Kidney epithelial cell (primary cell): ENCODE results near the gene PACSIN2. TPM values are rescaled to one million over a fixed set of nuclear protein-coding genes. Genes with fewer than 3 reads are reported as not detected.

Source experiments
- DNase-seq: peaks from one replicate; pipeline ENCODE4 v3.0.0-alpha.2; 2010; ENCODE audit warnings: low read depth
- H3K27me3 ChIP-seq: 2 replicates; pipeline ENCODE4 v1.6.0; 2011; ENCODE audit warnings: low read length; ENCODE audit not compliant: control insufficient read depth, insufficient read depth
- H3K36me3 ChIP-seq: 2 replicates; pipeline ENCODE4 v1.5.1; 2011; ENCODE audit warnings: low read length; ENCODE audit not compliant: control insufficient read depth, insufficient read depth
- H3K4me3 ChIP-seq: 2 replicates; pipeline ENCODE4 v1.5.1; 2011; ENCODE audit warnings: low read depth, mild to moderate bottlenecking, control low read depth, low read length
- CTCF ChIP-seq: IDR thresholded peaks from 2 replicates; pipeline ENCODE4 v1.5.1; 2011; ENCODE audit warnings: mild to moderate bottlenecking, moderate library complexity, low read length, control low read depth, inconsistent platforms; ENCODE audit not compliant: insufficient read depth, poor library complexity, severe bottlenecking
- total RNA-seq: library from RNA; depleted of rRNA; stranded (reverse); fragments of >200 nt; gene quantifications from 2 replicates; pipeline ENCODE4 v1.2.3, GENCODE V29; 2015

PACSIN2 gene
- total RNA-seq, 1 donor from 2014 or later = 62.9 TPM

GRCh38 chr22:43013355-43014315 lies 1.3 kb downstream of the PACSIN2 start:
- Histone ChIP-seq H3K4me3 (peak overlapping the region; percentile 74), H3K27me3 (no peaks in the 10 kb centered on the region), H3K36me3 (no peaks in the 10 kb centered on the region)
- DNase-seq = no peak
- no peak for TF ChIP-seq CTCF

GRCh38 chr22:43012390-43012789 lies 2.6 kb downstream of the PACSIN2 start:
- TF ChIP-seq CTCF = no peak
- DNase-seq = no peak
- H3K27me3 ChIP-seq = no peaks in the 10 kb centered on the region
- no peaks in the 10 kb centered on the region for H3K36me3 ChIP-seq
- H3K4me3 ChIP-seq = no peak overlapping the region

- peak; percentile 11 for TF ChIP-seq CTCF
- DNase-seq = no peak
- H3K27me3 ChIP-seq = no peaks in the 10 kb centered on the region
- H3K4me3 ChIP-seq = no peak overlapping the region
- no peaks in the 10 kb centered on the region for H3K36me3 ChIP-seq
Observed at GRCh38 chr22:43011079-43011478, 3.9 kb downstream of the PACSIN2 start.

GRCh38 chr22:43009444-43009843 lies 5.5 kb downstream of the PACSIN2 start:
- no peaks in the 10 kb centered on the region for H3K36me3 ChIP-seq
- TF ChIP-seq CTCF = no peak
- no peak for DNase-seq
- H3K27me3 ChIP-seq = no peaks in the 10 kb centered on the region
- no peak overlapping the region for H3K4me3 ChIP-seq

GRCh38 chr22:43008921-43009320 lies 6.0 kb downstream of the PACSIN2 start:
- no peak overlapping the region for H3K4me3 ChIP-seq
- no peaks in the 10 kb centered on the region for H3K36me3 ChIP-seq
- no peaks in the 10 kb centered on the region for H3K27me3 ChIP-seq
- no peak for DNase-seq
- no peak for TF ChIP-seq CTCF
